BE2C (cell line): Measurements from ENCODE around the gene CLEC17A.

ENCODE experiments used
- DNase-seq: peaks from one replicate; pipeline ENCODE4 v3.0.0-alpha.2; 2020
- H3K27me3 ChIP-seq: fragments of 250-450 bp; sonication (Bioruptor Pico); 2 replicates; pipeline ENCODE4 v1.5.1; 2020; ENCODE audit warnings: mild to moderate bottlenecking
- H3K36me3 ChIP-seq: fragments of 250-450 bp; sonication (Bioruptor Pico); 2 replicates; pipeline ENCODE4 v1.5.1; 2020; ENCODE audit warnings: mild to moderate bottlenecking
- H3K4me1 ChIP-seq: fragments of 250-450 bp; sonication (Bioruptor Pico); 2 replicates; pipeline ENCODE4 v1.5.1; 2020
- H3K4me3 ChIP-seq: 2 replicates; pipeline ENCODE4 v1.5.1; 2011; ENCODE audit warnings: low read depth, low read length
- H3K9me3 ChIP-seq: fragments of 250-450 bp; sonication (Bioruptor Pico); 2 replicates; pipeline ENCODE4 v1.5.1; 2020
- CTCF ChIP-seq: IDR thresholded peaks from 2 replicates; pipeline ENCODE4 v1.5.1; 2012; ENCODE audit warnings: mild to moderate bottlenecking, low read depth, low read length

CLEC17A gene

GRCh38 chr19:14659874-14660489 is 77.1 kb downstream of the CLEC17A start:
- Histone ChIP-seq H3K36me3 (no peaks in the 10 kb centered on the region), H3K4me1 (no peaks in the 10 kb centered on the region), H3K4me3 (no peak overlapping the region), H3K9me3 (no peaks in the 10 kb centered on the region), H3K27me3 (peaks cover 27% of the 10 kb centered on the region)
- TF ChIP-seq CTCF = no peak
- no peak for DNase-seq

DNA sequence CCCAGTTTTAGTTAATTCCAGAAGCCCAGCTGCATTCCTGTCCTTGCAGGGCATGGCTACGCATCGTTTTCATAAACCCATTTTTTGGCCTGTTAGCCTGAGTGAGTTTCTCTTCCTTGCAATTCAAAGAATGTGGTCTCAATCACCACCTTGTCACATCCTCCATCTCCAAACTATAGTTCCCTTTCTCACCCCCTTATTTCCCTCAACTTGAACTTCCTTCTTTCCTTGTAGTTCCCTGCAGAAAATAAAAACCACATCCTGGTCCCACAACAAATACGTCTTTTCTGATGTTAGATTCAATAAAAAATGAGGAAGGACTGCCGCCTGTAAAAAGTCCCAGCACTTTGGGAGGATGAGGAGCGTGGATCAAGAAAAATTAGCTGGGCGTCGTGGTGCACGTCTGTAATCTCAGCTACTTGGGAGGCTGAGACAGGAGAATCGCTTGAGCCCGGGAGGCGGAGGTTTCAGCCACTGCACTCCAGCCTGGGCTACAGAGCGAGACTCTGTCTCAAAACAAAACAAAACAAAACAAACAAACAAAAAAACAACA is 78.6 kb downstream of the CLEC17A start:
- Histone ChIP-seq H3K4me3 (no peak overlapping the region), H3K36me3 (no peaks in the 10 kb centered on the region), H3K4me1 (no peaks in the 10 kb centered on the region), H3K9me3 (no peaks in the 10 kb centered on the region), H3K27me3 (peaks cover 26% of the 10 kb centered on the region)
- TF ChIP-seq CTCF = no peak
- no peak for DNase-seq
